Esophagus muscularis mucosa (tissue), 4 donors: ENCODE results near the gene CLCF1.

Experiments
- EP300 ChIP-seq: sonication (generic); formaldehyde crosslinking; IDR thresholded peaks from one replicate; pipeline ENCODE4 v1.6.1; 2017; ENCODE audit warnings: antibody characterized with exemption
- POLR2A ChIP-seq: fragments of 450-650 bp; IDR thresholded peaks from one replicate; pipeline ENCODE4 v1.6.1; 2017; ENCODE audit warnings: antibody characterized with exemption, moderate library complexity, mild to moderate bottlenecking, low read depth
- POLR2AphosphoS5 ChIP-seq, 2 donors: sonication (generic); formaldehyde crosslinking; IDR thresholded peaks; one replicate each; pipeline ENCODE4 v1.6.1; 2017; ENCODE audit warnings: antibody characterized with exemption in 2 of 2
- TF ChIP-seq, protein P1 (sequence below), 3 experiments: fragments of 200-600 bp in 2 of 3; fragments of 450-650 bp in 1 of 3; sonication (generic) in 2 of 3; IDR thresholded peaks; one replicate each; pipeline ENCODE4 v1.5.1; 2017 to 2019; ENCODE audit warnings: antibody characterized with exemption in 3 of 3, mild to moderate bottlenecking in 2 of 3, moderate library complexity in 1 of 3

DNA sequence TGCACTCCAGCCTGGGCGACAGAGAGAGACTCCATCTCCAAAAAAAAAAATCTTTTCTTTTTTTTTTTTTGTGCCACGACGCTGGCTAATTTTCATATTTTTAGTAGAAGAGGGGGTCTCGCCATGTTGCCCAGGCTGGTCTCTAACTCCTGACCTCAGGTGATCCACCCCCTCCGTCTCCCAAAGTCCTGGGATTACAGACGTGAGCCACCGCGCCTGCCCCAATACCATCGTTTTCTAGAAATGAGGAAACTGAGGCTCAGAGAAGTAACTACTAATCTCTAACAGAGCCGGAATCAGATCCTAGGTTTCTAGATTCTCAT, 56.6 kb downstream of the CLCF1 start:
- TF ChIP-seq POLR2AphosphoS5 (IDR thresholded peaks at IDR 0.05): no peak
- TF ChIP-seq, protein P1, sequence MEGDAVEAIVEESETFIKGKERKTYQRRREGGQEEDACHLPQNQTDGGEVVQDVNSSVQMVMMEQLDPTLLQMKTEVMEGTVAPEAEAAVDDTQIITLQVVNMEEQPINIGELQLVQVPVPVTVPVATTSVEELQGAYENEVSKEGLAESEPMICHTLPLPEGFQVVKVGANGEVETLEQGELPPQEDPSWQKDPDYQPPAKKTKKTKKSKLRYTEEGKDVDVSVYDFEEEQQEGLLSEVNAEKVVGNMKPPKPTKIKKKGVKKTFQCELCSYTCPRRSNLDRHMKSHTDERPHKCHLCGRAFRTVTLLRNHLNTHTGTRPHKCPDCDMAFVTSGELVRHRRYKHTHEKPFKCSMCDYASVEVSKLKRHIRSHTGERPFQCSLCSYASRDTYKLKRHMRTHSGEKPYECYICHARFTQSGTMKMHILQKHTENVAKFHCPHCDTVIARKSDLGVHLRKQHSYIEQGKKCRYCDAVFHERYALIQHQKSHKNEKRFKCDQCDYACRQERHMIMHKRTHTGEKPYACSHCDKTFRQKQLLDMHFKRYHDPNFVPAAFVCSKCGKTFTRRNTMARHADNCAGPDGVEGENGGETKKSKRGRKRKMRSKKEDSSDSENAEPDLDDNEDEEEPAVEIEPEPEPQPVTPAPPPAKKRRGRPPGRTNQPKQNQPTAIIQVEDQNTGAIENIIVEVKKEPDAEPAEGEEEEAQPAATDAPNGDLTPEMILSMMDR (IDR thresholded peaks at IDR 0.05): no peak
- TF ChIP-seq POLR2A: no peak
- no peak for TF ChIP-seq EP300
